HG03520 (cell line): ENCODE measurements around the gene HOXB6.

Experiments
- ATAC-seq: cut with Tn5 transposase; IDR thresholded peaks from one replicate; pipeline ENCODE4 v1.9.1; 2021; ENCODE audit warnings: mild to moderate bottlenecking, moderate library complexity; ENCODE audit not compliant: unreplicated experiment

The HOXB6 gene

GRCh38 chr17:48568499-48569239 is 36.1 kb downstream of the HOXB6 start:
- ATAC-seq: no peak

- ATAC-seq: no peak
Observed at GRCh38 chr17:48567646-48568354, 37.0 kb downstream of the HOXB6 start.

- no peak for ATAC-seq
Observed at GRCh38 chr17:48567209-48567608, 37.6 kb downstream of the HOXB6 start.

GRCh38 chr17:48566717-48567116 is 38.1 kb downstream of the HOXB6 start:
- ATAC-seq: no peak

GRCh38 chr17:48565925-48566710 is 38.7 kb downstream of the HOXB6 start:
- ATAC-seq: no peak

- ATAC-seq: no peak
Observed at GRCh38 chr17:48565022-48565554, 39.7 kb downstream of the HOXB6 start.

GRCh38 chr17:48564188-48565021 is 40.4 kb downstream of the HOXB6 start:
- ATAC-seq: no peak

GRCh38 chr17:48563867-48564187 is 41.0 kb downstream of the HOXB6 start:
- ATAC-seq: no peak

- ATAC-seq: no peak
Observed at GRCh38 chr17:48563385-48563838, 41.4 kb downstream of the HOXB6 start.

GRCh38 chr17:48562934-48563333 is 41.9 kb downstream of the HOXB6 start:
- no peak for ATAC-seq

GRCh38 chr17:48561884-48562810 is 42.6 kb downstream of the HOXB6 start:
- ATAC-seq: no peak

GRCh38 chr17:48559840-48560817 is 44.7 kb downstream of the HOXB6 start:
- no peak for ATAC-seq

- ATAC-seq: no peak
Observed at GRCh38 chr17:48559122-48559839, 45.5 kb downstream of the HOXB6 start.

GRCh38 chr17:48558831-48559121 is 46.0 kb downstream of the HOXB6 start:
- ATAC-seq: no peak

- no peak for ATAC-seq
Observed at GRCh38 chr17:48558057-48558830, 46.5 kb downstream of the HOXB6 start.

- ATAC-seq: no peak
Observed at GRCh38 chr17:48556576-48557401, 48.0 kb downstream of the HOXB6 start.
